Right cardiac atrium (tissue), 5 donors: ENCODE data around the gene EIF5AL1. TPM values are rescaled to one million over a fixed set of nuclear protein-coding genes. Genes with fewer than 3 reads are reported as not detected.
"Not testable (repeated sequence)": the region's sequence is repeated elsewhere in the genome, so short reads cannot be mapped to it uniquely, and the experiment has no call there.

Source experiments
- ATAC-seq, 2 donors: fragments of 200-7000 bp; cut with Tn5 transposase; one replicate each; pipeline versions ENCODE4 v1.8.0 to v1.9.1; 2020; ENCODE audit warnings: moderate library complexity in 2 of 2, mild to moderate bottlenecking in 1 of 2
- DNase-seq, 3 donors: peaks; one replicate each; pipeline ENCODE4 v3.0.0-alpha.2; 2020
- H3K27ac ChIP-seq: one replicate; pipeline ENCODE4 v1.5.1; 2013; ENCODE audit warnings: mild to moderate bottlenecking, low read length, control low read depth, moderate library complexity
- H3K27me3 ChIP-seq: one replicate; pipeline ENCODE4 v1.6.1; 2013; ENCODE audit not compliant: control insufficient read depth, insufficient read depth
- H3K4me1 ChIP-seq: one replicate; pipeline ENCODE4 v1.6.1; 2013; ENCODE audit warnings: low read length; ENCODE audit not compliant: control insufficient read depth, insufficient read depth
- H3K4me3 ChIP-seq: one replicate; pipeline ENCODE4 v1.5.1; 2013; ENCODE audit warnings: low read length, control low read depth
- H3K9me3 ChIP-seq: one replicate; pipeline ENCODE4 v1.6.1; 2013; ENCODE audit warnings: low read length; ENCODE audit not compliant: control insufficient read depth
- WGBS: extraction: QIAGEN DNeasy Blood & Tissue Kit; methylation state at CpG from one replicate; pipeline ENCODE4 v1.1.7; 2013; 5-methylcytosine and 5-hydroxymethylcytosine counted together
- intact Hi-C, 4 donors: fragments of 100-400 bp; cut with DNase I; formaldehyde crosslinking; loops; one replicate each; pipeline versions ENCODE4 v1.11.0 to v1.14.0; 2022 to 2023
- polyA plus RNA-seq: library from polyadenylated mRNA; stranded (reverse); fragments of 200-250 nt; gene quantifications from one replicate; pipeline ENCODE4 v1.2.3, GENCODE V29; 2013
- total RNA-seq, 4 donors: library from RNA; stranded (reverse); fragmentation: NEBNext Ultra II Directional; extraction: Animal tissue kit (Norgen Biotek cat#: 25700); gene quantifications; one replicate each; pipeline ENCODE4 v1.2.1, GENCODE V29; 2021
- donor health status: healthy with polysubstance abuse.
- donor health status: DM: no; HTN: yes; CAD: no.
- donor health status: DM: no; HTN: no; CAD: no.
- donor health status: DM: no; HTN: yes; CAD: no; lungs with severe emphysema.
- donor health status: DM: yes; HTN: yes; CAD: no.

The EIF5AL1 gene
- total and polyA plus RNA-seq, 5 donors = 0.09 to 0.57 (median 0.32) TPM; not detected in 1

DNA sequence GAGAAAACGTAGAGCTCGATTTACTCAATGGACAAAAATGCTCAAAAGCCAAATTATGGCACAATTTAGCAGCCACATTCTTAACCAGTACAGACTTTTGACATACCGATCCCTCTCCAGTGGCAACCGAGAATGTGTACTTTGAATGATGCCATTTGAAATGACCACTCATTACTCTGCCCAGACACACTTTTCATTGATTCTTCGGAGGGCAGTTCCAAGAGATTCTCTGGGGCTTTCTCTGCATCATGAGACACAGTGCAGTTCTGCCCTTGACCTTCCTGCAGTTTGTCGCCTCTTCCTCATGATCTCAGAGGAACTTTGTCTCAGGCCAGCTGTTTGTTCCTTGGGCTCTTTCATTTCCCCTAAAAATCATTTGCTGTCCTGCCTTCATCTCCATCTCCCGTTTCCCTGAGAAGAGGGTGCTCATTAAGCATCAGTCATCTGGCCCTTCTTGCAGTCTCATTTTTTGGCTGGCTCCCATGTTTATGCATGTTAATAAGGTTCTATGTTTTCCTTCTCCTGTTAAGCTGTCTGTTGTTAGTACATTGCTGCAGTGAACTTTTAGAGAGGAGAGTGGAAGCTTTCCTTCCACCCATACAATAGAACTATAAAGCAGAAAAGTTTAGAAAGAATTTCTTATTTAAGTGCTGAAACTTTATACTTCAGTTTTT is 4.3 kb downstream of the EIF5AL1 start:
- 53% methylated on average over 5 of the region's 7 CpGs for WGBS
- intact Hi-C loops, H3K27ac ChIP-seq: not testable (repeated sequence)

DNA sequence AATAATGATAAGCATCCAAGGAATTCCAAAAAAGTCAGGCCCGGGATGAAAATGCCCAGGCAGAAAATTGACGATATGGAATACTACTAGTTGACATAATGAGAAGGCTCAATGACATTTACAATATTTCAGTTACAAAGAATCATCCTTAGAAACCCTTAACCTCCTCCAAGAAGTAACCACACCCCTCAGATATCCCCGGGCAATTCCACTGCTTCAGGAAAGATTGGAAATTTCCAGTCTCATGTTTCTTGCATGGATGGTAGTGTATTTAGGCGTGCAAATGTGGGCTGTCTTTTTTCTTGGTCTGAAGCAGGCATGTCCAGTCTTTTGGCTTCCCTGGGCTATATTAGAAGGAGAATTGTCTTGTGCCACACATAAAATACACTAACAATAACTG is 5.2 kb downstream of the EIF5AL1 start:
- 49% methylated on average over 2 of the region's 4 CpGs for WGBS

More for the DNA sequence above, 4.3 kb downstream of the EIF5AL1 start:
- not testable (repeated sequence) for H3K27me3 ChIP-seq, H3K4me3 ChIP-seq, H3K4me1 ChIP-seq, DNase-seq, ATAC-seq, H3K9me3 ChIP-seq

DNA sequence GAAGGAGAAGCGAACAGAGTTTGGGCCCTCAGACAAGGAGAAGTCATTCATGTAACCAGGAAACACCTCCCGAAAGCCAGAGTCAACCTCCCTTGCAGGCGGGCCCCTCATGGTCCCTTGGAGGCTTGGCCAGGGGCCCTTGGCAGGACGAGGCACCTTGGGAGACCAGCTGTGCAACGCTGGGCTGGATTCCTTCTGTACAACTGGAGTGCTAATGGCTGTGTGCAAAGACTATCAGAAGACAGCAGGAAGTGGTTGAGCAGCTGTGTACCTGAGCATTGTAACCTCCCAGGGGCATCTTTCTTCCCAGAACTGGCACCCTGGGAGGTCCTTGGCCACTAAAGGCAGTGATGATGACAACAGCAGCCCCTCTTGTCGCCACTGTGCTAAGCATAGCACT is 9.4 kb downstream of the EIF5AL1 start:
- H3K4me3 ChIP-seq, DNase-seq, H3K4me1 ChIP-seq, H3K27ac ChIP-seq, intact Hi-C loops, H3K27me3 ChIP-seq, H3K9me3 ChIP-seq: not testable (repeated sequence)
- 72% methylated on average over 6 of the region's 6 CpGs for WGBS
- peak in 1 of 2 donors; percentile 17 for ATAC-seq

More for the DNA sequence above, 5.2 kb downstream of the EIF5AL1 start:
- H3K27ac ChIP-seq, DNase-seq, intact Hi-C loops, H3K9me3 ChIP-seq, H3K4me1 ChIP-seq, H3K4me3 ChIP-seq, H3K27me3 ChIP-seq, ATAC-seq: not testable (repeated sequence)

DNA sequence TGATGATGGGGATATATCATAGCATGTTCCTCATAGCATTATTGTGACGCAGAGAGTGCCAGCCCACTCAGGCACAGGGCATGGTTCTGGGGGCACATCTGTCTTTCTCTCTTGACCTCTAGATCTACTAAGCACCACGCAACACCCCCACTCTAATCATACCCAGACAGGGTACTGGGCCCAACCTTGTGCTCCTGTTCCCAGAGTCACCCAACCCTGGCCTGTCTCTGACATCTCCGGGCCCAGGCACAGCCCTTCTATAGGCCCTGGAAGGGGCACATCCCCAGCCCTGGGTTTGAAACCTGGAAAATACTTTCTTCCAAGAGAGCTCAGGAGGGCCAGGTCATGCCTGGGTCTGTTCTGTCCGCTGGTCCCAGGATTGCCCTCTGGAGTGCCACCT is 10.1 kb downstream of the EIF5AL1 start:
- H3K4me1 ChIP-seq, H3K4me3 ChIP-seq, H3K27ac ChIP-seq, DNase-seq, intact Hi-C loops, H3K27me3 ChIP-seq, H3K9me3 ChIP-seq: not testable (repeated sequence)
- ATAC-seq = peak; percentile 29 to 33
- WGBS = 96% methylated on average over 3 of the region's 4 CpGs

DNA sequence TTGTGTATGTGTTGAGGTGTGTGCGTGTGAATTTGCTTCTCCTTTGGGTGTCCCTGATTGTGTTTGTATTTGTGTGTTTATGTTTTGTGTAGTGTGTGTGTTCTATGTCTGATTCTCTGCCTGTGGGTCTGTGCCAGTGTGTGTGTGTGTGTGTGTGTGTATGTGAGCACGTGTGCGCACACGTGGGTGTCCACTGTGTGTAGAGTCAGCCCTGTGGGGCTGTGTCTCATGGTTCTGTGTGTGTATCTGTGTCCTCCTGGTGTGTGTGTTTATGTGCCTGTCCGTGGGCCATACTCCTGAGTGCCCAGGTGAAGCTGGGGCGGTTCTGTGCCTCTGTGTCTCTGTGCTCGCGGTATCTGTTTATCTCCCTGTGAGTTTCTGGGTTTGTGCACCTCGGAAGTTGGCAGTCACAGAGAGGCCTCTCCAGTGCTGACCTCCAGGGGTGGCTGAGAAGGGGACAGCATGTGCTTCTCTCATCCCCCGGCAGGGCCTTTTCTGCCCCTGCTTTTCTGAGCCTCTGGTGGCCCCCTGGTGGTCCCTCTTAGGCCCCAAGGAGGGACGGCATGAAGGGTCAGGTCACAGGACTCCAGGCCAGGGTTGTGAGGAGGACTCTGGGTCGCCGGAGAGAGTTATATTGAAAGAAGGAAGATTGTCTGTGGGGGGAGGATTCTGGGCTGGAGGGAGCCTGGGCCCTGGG is 11.0 kb downstream of the EIF5AL1 start:
- peak; percentile 24 to 46 for ATAC-seq
- DNase-seq, intact Hi-C loops, H3K4me1 ChIP-seq, H3K27me3 ChIP-seq, H3K27ac ChIP-seq, H3K4me3 ChIP-seq, H3K9me3 ChIP-seq: not testable (repeated sequence)
- 87% methylated on average over 10 of the region's 13 CpGs for WGBS

DNA sequence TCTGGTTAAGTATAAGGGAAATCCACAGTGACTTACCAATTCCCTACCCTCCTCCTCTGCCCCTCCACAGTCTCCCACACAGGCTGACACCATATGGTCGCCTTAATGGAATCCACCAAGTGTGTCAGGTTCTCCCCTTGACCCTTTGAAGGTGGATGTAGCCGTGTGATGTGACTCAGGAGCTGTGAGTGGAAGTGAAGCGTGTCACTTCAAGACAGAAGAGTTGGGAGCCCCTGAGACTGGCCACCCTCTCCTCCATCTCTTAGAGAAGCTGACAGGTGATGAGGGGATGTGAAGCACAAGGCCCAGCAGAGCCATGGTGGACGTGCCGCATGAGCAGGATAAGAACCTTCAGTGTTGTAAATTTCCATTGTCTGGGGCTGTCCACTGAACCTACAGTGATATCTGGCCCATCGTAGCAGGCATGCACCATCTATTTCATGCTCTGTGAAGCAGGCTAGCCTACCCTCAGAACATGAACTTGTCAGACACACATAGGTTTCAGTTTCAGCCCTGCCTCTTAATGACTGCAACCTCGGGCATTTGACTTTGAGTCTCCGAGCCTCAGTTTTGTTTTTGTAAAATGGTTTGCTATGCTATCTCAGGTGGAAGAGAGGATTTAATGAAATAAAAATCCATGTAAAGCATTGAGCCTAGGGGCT is 12.8 kb downstream of the EIF5AL1 start:
- ATAC-seq, H3K27ac ChIP-seq, intact Hi-C loops, H3K4me1 ChIP-seq, H3K4me3 ChIP-seq, DNase-seq, H3K27me3 ChIP-seq, H3K9me3 ChIP-seq: not testable (repeated sequence)
- 76% methylated on average over 6 of the region's 8 CpGs for WGBS

DNA sequence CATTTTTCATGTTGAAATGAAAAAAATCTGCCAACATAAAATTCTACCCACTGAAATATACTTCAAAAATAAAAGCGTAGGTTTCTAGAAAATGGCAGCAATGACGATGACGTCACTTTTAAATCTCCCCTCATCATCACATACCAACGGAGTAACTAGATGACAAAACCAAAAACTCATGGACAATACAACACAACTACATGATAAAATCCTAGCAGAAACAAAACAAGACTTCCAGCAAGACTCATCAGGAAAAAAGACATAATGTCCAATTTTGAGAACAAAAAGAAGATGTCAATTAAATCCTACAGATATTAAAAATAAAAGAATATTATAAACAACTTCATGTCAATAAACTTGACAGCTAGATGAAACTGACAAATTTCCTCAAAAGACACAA is 15.9 kb downstream of the EIF5AL1 start:
- H3K27me3 ChIP-seq, intact Hi-C loops, H3K27ac ChIP-seq, ATAC-seq, H3K4me3 ChIP-seq, DNase-seq, H3K4me1 ChIP-seq, H3K9me3 ChIP-seq: not testable (repeated sequence)
- 73% methylated on average over 4 of the region's 4 CpGs for WGBS

DNA sequence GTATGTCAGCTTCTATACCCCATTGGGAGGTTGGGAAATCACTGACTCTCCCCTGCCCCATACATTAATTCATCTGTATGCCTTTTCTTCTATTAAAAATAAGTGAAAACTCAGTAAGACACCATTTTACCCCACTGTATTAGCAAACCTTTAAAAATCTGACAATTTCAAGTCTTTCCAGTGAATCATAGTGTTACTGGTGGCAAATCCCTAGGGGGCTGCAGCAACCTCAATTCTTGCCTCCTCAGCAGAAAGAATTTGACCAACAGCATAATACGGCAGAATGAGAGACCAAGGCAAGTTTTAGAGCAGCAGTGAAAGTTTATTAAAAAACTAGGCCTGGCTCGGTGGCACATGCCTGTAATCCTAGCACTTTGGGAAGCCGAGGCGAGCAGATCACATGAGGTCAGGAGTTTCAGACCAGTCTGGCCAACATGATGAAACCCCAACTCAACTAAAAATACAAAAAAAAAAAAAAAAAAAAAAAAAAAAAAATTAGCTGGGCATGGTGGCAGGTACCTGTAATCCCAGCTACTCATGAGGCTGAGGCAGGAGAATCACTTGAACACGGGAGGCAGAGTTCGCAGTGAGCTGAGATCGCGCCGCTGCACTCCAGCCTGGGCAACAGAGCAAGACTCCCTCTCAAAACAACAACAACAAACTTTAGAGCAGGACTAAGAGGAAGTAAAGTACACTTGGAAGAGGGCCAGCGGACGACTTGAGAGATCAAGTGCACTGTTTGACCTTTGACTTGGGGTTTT is 21.0 kb downstream of the EIF5AL1 start:
- H3K4me1 ChIP-seq, H3K9me3 ChIP-seq, H3K27ac ChIP-seq, H3K4me3 ChIP-seq, H3K27me3 ChIP-seq, DNase-seq, intact Hi-C loops, ATAC-seq: not testable (repeated sequence)
- 77% methylated on average over 11 of the region's 11 CpGs for WGBS

DNA sequence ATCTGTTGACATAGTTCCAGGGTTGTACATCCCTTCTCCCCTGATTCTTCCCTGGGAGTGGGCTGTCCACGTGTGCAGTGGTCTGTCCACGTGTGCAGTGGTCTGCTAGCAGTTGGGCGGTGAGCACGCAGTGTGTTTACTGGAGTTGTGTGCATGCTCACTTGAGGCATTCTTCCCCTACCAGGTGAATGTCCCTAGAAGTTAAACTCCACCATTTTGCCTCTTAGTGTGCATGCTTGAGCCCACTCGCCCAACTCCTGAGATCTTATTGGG is 21.5 kb downstream of the EIF5AL1 start:
- H3K4me3 ChIP-seq, intact Hi-C loops, H3K4me1 ChIP-seq, DNase-seq, ATAC-seq, H3K27ac ChIP-seq, H3K27me3 ChIP-seq, H3K9me3 ChIP-seq: not testable (repeated sequence)
- 87% methylated on average over 1 of the region's 5 CpGs for WGBS

DNA sequence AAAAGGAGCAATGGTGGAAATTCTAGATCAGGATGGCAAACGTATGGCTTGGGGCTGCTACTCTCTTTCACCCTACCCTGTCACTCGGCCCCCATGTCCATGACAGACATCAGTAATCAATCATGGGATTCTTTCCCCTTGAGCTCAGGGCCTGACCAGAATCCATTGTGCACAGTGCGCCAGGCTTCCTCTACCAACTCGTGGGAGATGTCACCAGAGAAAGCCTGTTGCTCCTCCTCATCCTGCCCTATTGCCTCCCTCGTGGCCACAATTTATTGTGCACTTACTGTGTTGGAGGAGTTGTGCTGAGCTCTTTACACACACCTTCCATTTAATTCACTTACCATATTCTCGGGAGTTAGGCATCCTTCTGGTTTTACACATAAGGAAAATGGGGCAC is 26.0 kb downstream of the EIF5AL1 start:
- ATAC-seq, H3K27me3 ChIP-seq, H3K4me1 ChIP-seq, H3K4me3 ChIP-seq, H3K27ac ChIP-seq, H3K9me3 ChIP-seq, DNase-seq, intact Hi-C loops: not testable (repeated sequence)
- 77% methylated on average over 6 of the region's 6 CpGs for WGBS

DNA sequence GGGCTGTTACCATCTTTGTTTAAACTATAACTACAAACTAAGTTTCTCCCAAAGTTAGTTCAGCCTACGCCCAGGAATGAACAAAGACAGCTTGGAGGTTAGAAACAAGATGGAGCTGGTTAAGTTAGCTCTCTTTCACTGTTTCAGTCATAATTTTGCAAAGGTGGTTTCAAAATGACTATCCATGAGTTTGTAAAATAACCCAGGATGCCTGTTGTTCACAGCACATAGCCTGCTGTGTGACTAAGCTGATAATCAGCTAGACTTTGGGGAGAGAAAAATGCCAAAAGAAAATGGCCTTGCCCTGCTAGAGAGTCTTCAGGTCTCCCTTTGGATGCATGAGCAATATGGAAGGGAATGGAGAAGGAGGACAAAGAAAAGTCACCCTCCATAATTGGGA is 28.6 kb downstream of the EIF5AL1 start:
- H3K9me3 ChIP-seq, H3K4me1 ChIP-seq, DNase-seq, H3K27me3 ChIP-seq, H3K4me3 ChIP-seq, intact Hi-C loops, ATAC-seq, H3K27ac ChIP-seq: not testable (repeated sequence)
- 85% methylated on average over 1 of the region's 1 CpG for WGBS
